DMS 273 treated with DMSO at 0.1 percent for 48 hours (cell line): ENCODE measurements around the gene PGLYRP3.

ENCODE experiments used
- DNase-seq: peaks from one replicate; lab custom pipeline; 2025; lab: John Stamatoyannopoulos, UW

The PGLYRP3 gene

DNA sequence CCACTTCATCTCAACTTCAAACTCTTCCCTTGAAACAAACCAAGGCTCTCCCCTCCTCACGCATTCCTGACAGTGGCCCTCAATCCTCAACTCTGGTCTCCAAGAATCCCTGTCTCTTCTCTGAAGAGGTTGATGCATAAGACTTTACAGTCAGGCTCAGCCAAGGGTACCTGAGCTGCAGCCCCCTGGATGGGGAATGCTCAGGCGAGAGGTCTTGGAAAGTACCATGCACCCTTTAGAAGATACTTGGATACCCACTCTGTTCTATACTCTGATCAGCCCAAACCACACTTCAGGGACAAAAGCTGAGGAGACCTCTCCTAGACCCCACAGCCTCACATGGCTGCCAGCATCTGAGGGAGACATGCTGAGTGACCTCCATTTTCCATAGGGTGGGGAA lies 536 bp upstream of the PGLYRP3 start:
- DNase-seq: no peak

DNA sequence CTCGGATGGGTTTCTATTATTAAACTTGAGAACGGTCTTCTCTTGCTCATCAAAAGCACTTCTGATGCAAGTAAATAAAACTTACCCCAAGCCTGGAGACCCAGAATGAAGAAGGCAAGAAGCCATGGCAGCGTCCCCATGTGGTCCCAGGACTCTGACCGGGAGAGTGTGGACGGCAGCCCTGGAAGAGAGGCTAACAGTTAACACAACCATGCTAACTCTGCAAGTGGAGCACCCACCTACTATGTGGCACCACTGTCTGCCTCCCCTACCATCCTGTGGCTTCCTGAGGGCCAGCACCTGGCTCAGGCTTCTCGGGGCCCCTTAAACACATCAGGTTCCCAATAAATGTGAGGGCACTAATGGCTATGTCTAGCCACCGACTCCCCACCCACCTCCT lies 2.2 kb downstream of the PGLYRP3 start:
- no peak for DNase-seq

DNA sequence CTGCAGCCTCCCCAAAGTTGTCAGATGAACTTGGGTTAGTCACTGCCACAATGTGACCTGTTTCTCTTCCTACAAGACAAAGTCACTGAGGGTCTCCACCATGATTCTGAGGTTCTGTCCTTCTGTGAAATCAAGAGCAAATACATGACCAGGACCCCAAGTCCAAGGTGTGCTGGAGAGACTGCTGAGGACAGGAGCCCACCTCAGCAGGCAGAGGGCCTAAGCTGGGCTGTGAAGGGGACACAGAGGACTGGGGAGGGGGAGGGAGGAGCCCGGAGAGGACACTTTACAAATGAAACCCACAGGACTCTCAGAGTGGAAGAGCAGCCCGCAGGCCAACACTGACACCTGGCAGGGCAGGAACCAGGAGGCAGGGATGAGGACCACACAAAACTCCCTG lies 3.3 kb downstream of the PGLYRP3 start:
- no peak for DNase-seq

DNA sequence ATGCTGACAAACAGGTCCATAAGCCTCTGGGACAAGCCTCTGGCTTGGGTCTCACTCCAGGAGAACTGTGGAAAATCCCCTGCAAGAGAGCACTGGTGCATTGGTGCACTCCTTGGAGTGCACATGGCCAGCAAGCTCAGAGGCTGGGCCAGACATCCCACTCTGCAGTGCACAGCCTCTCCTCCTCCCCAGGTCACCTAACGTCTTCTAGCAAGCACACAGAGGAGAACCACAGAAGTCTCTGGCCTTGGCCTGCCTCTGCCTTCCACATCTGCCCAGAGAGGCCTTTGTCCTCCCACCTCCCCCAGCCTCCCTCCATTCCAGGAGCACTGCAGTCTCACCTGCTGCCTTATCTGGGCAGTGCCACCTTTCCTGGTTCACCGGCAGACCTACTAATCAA lies 4.2 kb downstream of the PGLYRP3 start:
- DNase-seq: no peak

DNA sequence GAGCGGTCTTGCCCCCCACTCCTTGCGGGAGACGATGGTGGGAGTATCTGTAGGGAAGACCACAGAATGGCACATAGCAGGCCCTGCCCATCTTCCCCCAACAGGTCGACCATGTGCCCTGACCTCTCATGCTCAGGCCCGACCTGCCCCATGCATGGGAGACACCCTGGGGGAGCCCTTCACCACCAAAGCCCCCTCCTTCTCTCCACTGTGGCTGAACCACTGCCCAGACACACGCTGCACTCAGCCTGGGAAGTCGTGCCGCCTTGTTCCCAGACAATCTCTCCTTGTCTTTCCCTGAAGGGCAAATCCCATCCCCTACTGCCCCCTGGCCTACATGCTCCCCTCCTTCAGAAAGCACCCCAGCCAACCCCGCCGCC lies 5.5 kb downstream of the PGLYRP3 start:
- DNase-seq: no peak

DNA sequence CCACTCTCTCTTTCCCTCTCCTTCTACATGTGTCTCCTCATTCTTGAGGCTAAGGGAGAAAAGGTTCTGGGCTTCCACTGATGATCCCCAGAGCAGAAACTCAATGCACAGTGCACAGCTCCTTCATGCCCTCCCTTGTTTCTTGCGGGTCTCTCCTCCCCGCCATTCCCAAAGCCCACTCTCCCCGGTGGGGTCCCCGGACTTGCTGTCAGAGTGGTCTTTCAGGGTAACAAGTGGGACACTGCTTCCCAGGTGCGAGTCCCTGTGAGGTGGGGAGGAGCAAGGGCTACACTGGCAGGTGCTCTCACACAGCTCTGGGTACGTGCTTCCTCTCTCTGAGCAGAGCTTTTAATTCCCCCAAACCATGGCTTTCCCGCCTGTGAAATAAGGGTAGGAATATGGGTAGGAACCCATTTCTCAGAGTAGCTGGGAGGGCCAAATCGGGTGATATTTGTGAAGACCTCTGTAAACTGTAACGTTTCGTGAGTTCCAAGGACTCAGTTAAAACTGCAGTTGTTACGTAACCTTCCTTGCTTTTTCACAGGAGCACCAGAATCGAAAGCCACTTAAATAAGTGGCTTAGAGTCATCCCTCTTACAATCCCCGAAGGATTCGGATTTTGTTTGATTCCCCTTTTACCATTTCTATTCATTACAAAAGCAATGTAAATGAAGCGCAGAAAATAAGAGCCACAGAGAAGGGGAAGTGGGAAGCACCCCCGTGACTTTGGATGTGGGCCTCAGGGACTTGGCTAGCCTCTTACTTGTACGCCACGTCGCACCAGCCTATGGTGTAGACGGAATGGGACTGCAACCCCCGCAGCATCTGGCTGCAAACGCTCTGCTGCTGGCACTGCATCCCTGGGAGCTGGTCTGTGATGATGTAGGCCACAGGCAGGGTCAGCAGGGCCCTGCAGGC lies 6.2 kb downstream of the PGLYRP3 start:
- DNase-seq: no peak

DNA sequence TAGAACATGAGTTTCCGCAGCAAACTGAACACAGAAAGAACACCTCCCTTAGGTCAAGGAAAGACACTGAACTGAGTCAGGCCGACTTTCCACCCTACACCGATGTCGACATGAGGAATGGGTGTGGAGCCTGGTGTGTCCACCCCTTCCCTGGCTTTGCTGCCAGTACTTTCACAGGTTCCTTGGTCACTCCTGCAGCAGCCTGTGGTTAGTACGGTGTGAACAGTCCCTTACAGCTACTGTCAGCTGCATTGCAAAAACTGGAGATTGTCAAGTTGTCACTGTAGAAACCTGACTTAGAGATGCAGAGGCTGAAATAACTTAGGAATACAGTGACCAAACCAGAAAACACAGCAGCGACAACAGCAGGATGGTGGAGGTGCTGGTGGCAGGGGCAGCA lies 7.1 kb downstream of the PGLYRP3 start:
- no peak for DNase-seq

DNA sequence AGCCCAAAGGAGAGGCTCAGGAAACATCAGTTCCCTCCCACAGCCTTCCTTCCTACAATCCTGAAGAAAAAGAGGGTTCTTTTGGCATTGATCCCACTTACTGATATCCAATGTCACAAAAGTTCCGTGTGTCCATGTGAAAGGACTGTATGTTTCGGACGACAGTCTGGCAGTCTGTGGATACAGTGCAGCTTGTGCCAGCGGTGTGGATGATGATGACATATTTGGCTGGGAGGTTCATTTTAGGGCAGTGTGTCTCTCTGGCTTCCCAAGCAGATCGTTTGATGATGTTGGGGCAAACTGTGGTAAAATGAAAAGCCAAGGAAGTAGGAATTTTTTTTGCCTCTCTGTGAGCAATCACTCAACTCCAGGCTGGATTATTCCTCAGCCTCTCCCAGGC lies 10.4 kb downstream of the PGLYRP3 start:
- no peak for DNase-seq

DNA sequence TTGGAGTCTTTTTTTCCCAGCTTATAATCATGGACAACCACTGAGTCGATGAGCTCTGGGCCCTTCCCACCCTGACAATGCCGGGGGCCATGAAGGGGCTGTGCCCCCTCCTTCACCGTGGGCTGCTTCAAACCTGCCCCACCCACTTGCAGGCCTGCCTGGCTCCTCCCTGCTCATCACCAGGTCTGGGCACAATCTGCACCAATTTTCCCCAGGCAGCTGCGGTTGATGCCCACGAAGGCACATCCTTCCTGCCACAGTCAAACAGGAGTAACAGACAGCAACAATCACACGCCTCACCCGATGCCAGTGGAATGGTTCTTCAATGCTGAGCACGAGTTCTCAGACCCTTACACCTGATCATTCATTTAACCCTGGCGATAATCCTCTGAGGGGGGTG lies 18.9 kb downstream of the PGLYRP3 start:
- no peak for DNase-seq

DNA sequence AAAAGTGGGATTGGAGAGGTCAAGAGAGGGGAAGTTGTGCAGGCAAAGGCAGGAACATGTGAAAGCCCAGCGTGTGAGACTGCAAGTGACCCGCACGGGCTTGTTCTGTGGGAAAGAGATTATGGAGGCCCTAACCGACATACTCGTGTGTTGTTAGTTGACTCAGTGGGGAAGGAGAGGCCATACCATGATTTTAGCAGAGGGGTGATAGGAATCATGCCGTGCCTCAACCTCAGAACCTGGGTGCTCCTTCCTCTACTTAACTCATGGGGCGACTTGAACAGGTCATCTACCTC lies 19.3 kb downstream of the PGLYRP3 start:
- no peak for DNase-seq

DNA sequence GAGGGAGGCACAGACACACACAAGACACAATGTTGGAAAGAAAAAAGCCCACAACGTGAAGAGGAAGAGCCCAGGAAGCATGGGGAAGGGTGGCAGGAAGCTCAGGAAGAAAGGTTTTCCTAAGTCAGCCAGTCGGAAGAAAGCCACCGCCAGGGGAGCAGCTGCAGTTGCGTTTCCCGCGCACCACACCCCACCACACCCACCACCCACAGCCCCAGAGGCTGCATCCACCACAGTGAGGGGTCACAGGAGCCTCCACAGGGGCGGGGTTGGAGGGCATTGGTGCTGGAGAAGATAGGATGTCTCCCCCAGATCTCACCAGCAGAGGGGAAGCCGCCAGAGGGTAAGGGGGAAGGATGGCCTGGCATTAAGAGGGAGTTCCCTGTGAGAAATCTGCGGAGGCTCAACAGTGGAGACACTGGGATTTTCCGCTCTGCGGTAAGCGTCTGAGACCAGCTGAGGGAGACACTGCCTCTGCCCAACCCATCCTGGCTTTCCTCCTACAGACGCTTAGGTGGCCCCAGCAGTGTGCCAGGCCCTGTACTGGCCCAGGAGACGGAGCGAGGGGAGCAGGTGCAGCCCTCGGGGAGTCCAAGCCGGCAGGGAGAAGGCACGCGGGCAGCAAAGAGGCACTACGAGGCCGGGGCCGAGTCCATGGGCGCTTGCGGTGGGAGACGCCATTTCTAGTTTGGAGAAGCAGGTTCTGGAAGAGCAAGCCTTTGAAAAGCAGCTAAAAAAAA lies 19.8 kb downstream of the PGLYRP3 start:
- DNase-seq: no peak

DNA sequence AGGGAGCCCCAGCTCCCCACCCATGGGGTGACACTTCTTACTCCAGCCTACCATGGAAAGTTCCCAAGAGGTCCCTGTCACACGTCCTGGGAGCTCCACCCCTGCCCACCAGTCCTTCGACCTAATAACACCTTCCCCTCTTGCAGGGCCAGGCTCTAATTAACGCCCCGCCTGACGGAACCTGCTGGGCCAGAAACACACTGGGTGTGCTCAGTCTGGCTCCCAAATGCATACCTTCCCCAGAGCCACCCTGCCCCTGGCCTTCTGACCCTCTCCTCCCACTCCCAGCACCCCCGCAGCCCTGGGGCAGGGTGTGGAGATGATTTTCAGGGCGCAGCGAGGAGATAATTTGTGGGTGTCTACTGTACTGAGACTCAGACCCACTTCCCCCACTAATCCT lies 20.6 kb downstream of the PGLYRP3 start:
- no peak for DNase-seq

DNA sequence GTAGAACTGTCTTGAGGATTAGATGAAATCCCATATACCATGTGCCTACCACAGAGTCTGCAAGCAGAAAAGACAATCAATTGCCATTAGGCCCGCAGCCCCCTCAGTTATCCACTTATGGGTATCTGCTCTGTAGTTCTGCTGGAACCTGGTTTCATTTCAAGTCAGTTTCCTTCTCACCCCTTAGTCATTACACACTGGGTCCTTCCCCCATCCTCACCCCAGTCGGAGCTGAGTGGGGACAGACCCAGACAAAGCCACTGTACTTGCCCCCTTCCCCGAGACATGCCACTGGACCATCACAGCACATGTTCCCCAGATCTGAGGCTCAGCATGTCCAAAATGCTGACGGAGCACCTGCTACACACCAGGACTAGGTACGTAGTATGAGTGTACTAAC lies 21.2 kb downstream of the PGLYRP3 start:
- no peak for DNase-seq

DNA sequence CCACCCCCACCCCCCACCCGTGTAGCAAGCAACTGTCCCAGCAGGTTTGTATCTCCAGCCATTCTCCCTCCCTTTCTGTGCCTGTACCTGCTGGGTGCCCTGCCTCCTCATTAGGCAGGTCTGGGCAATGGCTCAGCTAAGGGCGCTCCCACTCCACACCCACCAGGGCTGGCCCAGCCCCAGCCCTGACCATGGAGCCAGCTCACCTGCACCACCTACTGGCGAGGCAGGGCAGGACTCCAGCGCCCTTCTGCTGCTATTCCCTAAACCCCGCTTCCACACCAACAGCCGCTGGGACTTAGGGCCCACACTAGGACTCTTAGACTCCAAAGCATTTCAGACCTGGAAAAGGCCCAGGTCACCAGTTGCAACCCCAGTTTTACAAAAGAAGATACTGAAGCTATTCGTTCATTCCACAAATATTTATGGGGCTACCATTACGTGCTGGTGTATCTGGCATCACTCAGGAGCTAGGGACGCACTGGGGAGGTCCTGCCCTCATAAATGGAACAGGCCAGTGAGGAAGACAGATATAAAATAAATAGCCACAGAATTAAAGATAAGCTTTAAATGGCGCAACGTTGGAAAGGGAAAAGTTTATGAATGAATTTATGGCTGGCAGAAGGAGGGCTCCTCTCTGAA lies 24.0 kb downstream of the PGLYRP3 start:
- no peak for DNase-seq

DNA sequence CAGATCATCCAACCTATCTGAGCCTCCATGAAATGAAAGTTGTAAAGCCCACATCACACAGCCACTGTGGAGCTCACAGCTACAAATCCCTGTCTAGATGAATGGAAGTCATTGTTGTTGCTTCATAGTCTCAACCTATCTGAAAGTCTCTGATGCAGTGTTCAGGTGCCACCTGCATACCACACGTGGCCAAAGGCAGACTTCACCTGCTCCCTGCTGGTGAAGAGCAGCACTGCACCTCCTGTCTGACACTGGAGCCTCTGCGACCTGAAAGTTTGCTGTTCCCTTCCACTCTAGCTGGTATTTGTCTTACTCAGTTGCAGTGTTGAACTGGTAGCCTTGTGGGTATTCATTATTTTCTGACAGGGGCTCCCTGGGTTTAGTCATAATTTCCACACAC lies 34.9 kb downstream of the PGLYRP3 start:
- no peak for DNase-seq

DNA sequence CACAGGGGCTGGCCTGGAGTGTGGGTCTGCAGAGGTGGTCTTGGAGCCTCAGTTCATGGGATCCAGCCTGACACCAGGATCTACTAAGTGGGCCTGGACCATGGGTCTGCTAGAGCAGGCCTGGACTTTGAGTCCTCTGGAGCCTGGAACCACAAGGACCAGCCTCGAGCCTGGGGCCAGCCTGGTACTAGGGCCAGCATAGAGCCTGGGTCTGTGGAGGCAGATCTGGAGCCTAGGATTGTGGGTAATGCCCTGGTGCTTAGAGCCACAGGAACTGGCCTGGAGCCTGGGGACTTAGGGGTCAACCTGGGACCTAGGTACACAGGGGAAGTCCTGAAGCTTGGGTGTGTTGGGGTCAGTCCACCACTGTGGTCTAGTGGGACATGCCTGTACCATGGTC lies 40.6 kb downstream of the PGLYRP3 start:
- DNase-seq: no peak

DNA sequence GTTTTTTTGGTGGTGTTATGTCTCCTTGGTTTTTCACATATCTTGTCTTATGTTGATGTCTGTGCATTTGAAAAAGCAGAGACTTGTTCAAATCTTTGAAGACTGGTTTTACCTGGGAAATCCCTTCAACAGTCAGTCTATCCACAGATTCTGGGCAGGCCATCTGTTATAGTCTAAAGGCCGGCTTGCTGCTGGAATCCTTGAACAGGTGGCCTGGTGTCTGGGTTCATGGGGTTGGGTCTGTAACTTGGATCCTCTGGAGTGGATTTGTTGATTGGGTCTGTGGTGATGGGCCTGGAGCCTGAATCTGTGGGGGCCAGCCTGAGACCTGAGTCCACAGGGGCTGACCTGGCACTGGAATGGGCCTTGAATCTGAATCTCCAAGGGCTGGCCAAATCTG lies 41.0 kb downstream of the PGLYRP3 start:
- DNase-seq: no peak

DNA sequence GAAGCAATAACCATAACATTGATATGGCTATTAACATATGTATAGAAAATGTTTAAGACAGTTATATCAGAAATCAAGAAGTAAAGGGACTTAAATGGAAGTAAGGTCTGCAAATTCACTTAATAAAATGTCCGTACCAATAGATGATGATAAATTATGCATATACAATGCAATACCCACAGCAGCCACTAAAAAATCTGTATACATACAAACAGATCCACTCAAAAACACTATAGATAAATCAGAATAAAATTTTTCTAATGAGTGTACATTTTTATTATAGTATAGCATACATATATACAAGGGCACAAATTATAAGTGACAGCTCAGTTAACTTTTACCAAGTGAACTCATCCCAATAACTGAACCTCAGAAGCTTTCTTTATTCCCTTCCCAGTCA lies 47.3 kb downstream of the PGLYRP3 start:
- no peak for DNase-seq

DNA sequence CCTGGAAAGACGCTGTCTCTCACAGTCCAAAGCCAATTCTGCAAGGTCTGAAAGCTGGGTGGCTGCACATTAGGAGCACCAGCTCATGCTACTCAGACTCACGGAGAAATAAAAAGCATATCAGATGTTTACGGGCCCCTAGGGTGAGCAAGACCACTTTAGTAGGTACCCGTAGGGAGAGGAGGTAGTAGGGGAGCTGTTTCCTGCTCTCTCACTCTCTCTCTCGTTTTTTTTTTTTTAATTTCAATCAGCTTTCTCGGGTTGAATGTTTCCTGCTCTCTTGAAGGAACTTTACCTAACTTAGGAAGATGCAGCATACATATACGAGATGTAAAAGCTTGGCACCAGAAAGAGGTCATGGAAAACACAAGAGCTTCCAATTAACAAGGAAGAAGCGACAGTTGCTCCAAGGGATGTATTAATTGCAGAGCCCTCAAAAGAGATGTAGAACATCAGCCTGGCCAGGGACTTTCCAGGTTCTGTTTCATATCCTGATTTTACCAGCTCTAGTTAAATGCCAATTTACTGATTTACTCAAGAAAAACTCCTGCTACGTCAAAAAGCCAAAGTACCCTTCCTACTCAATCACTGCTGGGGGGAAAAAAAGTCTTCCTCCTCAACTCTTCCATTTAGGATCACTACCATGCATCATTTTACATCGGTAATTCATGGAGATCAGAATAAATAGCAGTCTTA lies 50.1 kb downstream of the PGLYRP3 start:
- no peak for DNase-seq

DNA sequence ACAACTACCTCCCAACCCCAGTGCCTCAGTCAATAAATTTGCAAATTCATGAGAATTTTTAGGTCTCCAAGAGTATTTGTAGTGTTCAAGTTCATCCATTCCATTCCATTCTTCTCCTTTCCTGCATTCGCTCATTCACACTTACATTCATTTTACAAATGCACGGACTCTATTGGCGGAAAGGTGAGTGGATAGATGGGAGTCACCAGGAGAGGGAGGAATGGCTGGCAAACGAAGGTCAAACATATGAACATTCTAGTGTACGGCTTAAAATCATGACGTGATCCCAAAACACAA lies 50.7 kb downstream of the PGLYRP3 start:
- DNase-seq: no peak

DNA sequence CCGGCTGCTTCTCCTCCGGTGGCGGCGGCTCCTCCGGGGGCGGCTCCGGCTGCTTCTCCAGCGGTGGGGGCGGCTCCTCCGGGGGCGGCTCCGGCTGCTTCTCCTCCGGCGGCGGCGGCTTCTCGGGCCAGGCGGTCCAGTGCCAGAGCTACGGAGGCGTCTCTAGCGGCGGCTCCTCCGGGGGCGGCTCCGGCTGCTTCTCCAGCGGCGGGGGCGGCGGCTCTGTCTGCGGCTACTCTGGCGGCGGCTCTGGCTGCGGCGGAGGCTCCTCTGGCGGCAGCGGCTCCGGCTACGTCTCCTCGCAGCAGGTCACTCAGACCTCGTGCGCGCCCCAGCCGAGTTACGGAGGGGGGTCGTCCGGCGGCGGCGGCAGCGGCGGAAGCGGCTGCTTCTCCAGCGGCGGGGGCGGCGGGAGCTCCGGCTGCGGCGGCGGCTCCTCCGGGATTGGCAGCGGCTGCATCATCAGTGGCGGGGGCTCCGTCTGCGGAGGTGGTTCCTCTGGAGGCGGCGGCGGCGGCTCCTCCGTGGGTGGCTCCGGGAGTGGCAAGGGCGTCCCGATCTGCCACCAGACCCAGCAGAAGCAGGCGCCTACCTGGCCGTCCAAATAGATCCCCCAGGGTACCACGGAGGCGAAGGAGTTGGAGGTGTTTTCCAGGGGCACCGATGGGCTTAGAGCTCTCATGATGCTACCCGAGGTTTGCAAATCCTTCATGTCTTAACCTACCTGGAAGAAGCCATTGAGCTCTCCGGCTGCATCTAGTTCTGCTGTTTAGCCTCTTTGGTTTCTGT lies 51.3 kb downstream of the PGLYRP3 start:
- DNase-seq: no peak
